Measurements from ENCODE around the gene LYRM9. TPM values are rescaled to one million over a fixed set of nuclear protein-coding genes. Genes with fewer than 3 reads are reported as not detected.
"Not testable (repeated sequence)": the region's sequence is repeated elsewhere in the genome, so short reads cannot be mapped to it uniquely, and the experiment has no call there.

Gene LYRM9
- polyA plus RNA-seq, 1 of the 3 experiments (the other 2 are of a cell fraction) = 4.6 TPM

DNA sequence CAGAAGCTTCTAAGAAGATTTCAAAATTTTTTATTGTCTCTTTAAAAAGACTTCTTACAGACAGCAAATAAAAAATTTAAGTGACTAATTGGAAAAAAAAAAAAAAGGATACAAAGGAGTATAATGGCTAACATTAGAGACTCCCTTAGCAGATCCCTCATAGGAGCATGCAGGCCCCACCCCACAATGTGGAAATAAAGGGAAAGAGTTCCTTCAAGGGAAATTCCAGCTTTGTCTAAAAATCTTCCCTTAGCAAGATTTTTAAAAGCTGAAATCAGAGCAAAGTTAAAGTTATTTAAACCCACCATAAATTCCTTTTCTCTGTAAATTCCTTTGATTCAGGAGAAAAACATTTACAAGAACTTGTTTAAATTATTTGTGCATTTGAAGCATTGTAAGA is 60.3 kb downstream of the LYRM9 start:
- no peaks in the 10 kb centered on the region for H3K9me3 ChIP-seq
- POLR2A ChIA-PET = no interaction called here
- H2AFZ ChIP-seq (ENCODE audit: low read depth) = no peak overlapping the region
- no peak for DNase-seq
- no peaks in the 10 kb centered on the region for H3K36me3 ChIP-seq (replicated peaks in 1 of 2; ENCODE audit: control insufficient read depth in 1 of 2, insufficient read depth in 2 of 2, low read length in 1 of 2)
- CTCF ChIA-PET = interaction anchor here (0.9 to 4.5 kb wide), 3 partner anchors 26 to 61 kb away, joined by 3 to 23 read pairs (median 13); no protein-coding TSS in a partner anchor
- no peaks in the 10 kb centered on the region for H3K4me1 ChIP-seq (ENCODE audit: control insufficient read depth in 1 of 2, insufficient read depth in 2 of 2, low read depth in 1 of 2, low read length in 1 of 2)
- no peaks in the 10 kb centered on the region for H3K79me2 ChIP-seq (ENCODE audit: insufficient read depth)
- TF ChIP-seq TCF12 (IDR thresholded peaks at IDR 0.05) (no peak), RAD21 (IDR thresholded peaks at IDR 0.05; ENCODE audit: low read length) (no peak), IRF3 (IDR thresholded peaks at IDR 0.05; ENCODE audit: low read depth, low read length) (no peak), GATA2 (CRISPR knock-in tag; IDR thresholded peaks at IDR 0.05) (no peak), EZH2phosphoT487 (IDR thresholded peaks at IDR 0.05; ENCODE audit: borderline replicate concordance, low read depth) (no peak), FOXM1 (IDR thresholded peaks at IDR 0.05; ENCODE audit: low read depth) (no peak), CHD2 (IDR thresholded peaks at IDR 0.05; ENCODE audit: low read length, partially characterized antibody) (no peak), USF2 (IDR thresholded peaks at IDR 0.05; ENCODE audit: borderline replicate concordance, low read depth, low read length) (no peak), POLR2AphosphoS5 (IDR thresholded peaks at IDR 0.05; ENCODE audit: low read depth, low read length) (no peak), SIN3A (IDR thresholded peaks at IDR 0.05; ENCODE audit: borderline replicate concordance, low read depth, low read length) (no peak), EP300 (IDR thresholded peaks at IDR 0.05; ENCODE audit: borderline replicate concordance in 1 of 2, low read depth in 1 of 2, low read length in 1 of 2) (no peak)
- TF ChIP-seq, protein P1, sequence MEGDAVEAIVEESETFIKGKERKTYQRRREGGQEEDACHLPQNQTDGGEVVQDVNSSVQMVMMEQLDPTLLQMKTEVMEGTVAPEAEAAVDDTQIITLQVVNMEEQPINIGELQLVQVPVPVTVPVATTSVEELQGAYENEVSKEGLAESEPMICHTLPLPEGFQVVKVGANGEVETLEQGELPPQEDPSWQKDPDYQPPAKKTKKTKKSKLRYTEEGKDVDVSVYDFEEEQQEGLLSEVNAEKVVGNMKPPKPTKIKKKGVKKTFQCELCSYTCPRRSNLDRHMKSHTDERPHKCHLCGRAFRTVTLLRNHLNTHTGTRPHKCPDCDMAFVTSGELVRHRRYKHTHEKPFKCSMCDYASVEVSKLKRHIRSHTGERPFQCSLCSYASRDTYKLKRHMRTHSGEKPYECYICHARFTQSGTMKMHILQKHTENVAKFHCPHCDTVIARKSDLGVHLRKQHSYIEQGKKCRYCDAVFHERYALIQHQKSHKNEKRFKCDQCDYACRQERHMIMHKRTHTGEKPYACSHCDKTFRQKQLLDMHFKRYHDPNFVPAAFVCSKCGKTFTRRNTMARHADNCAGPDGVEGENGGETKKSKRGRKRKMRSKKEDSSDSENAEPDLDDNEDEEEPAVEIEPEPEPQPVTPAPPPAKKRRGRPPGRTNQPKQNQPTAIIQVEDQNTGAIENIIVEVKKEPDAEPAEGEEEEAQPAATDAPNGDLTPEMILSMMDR (IDR thresholded peaks at IDR 0.05) = no peak
- TF ChIP-seq, protein P2, sequence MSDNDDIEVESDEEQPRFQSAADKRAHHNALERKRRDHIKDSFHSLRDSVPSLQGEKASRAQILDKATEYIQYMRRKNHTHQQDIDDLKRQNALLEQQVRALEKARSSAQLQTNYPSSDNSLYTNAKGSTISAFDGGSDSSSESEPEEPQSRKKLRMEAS (IDR thresholded peaks at IDR 0.05; ENCODE audit: low read depth) = no peak
- no peaks in the 10 kb centered on the region for H4K20me1 ChIP-seq (ENCODE audit: insufficient read depth)
- H3K27me3 ChIP-seq (ENCODE audit: insufficient read depth) = no peaks in the 10 kb centered on the region
- no peaks in the 10 kb centered on the region for H3F3A ChIP-seq (replicated peaks; ENCODE audit: insufficient read depth)
- no peak overlapping the region for H3K27ac ChIP-seq (ENCODE audit: low read depth in 2 of 2, low read length in 1 of 2)
- no peak overlapping the region for H3K9ac ChIP-seq
- H3K9me2 ChIP-seq = no peaks in the 10 kb centered on the region
- no peak overlapping the region for H3K4me3 ChIP-seq (ENCODE audit: low read depth in 2 of 2, low read length in 1 of 2)
- no peak overlapping the region for H3K4me2 ChIP-seq

DNA sequence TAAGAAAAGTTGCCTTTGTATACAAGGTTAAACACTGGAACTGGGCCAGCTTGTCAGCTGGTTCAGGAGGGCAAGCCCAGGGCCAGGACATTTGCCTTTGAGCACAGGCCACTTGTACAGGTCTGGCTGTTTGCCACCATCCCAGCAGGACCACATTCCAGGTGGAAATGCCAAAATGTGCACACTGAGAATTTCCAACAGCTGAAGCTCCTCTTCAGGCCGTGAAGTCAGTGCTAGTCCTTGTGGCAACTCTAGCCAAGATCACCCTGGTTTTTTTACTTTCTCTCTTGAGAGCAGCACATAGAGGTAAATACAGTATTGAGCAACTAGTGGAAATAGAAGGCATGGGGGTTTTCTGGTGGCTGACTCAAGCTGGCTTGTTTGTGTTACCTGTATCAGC is 63.3 kb downstream of the LYRM9 start:
- CTCF ChIA-PET = not testable (repeated sequence)

GRCh38 chr17:27829143-27829711 is 63.9 kb downstream of the LYRM9 start:
- no CpG with 5 or more reads among the region's 2 CpGs for WGBS (ENCODE audit: low lambda C conversion rate)
- H3F3A ChIP-seq (replicated peaks; ENCODE audit: insufficient read depth); H2AFZ ChIP-seq (ENCODE audit: low read depth); H3K36me3 ChIP-seq (replicated peaks in 1 of 2; ENCODE audit: control insufficient read depth in 1 of 2, insufficient read depth in 2 of 2, low read length in 1 of 2); H3K4me2 ChIP-seq; H3K4me1 ChIP-seq (ENCODE audit: control insufficient read depth in 1 of 2, insufficient read depth in 2 of 2, low read depth in 1 of 2, low read length in 1 of 2); H4K20me1 ChIP-seq (ENCODE audit: insufficient read depth); H3K9me3 ChIP-seq; H3K4me3 ChIP-seq (ENCODE audit: low read depth in 2 of 2, low read length in 1 of 2); H3K27ac ChIP-seq (ENCODE audit: low read depth in 2 of 2, low read length in 1 of 2); H3K27me3 ChIP-seq (ENCODE audit: insufficient read depth); H3K9ac ChIP-seq; POLR2A ChIA-PET; DNase-seq; H3K79me2 ChIP-seq (ENCODE audit: insufficient read depth); H3K9me2 ChIP-seq: not testable (repeated sequence)
- CTCF ChIA-PET = interaction anchor here (1.0 to 1.1 kb wide), 2 partner anchors 24 to 419 kb away, joined by 3 to 4 read pairs; no protein-coding TSS in a partner anchor

More for the DNA sequence above, 63.3 kb downstream of the LYRM9 start:
- H3K9me3 ChIP-seq; H3K36me3 ChIP-seq (replicated peaks in 1 of 2; ENCODE audit: control insufficient read depth in 1 of 2, insufficient read depth in 2 of 2, low read length in 1 of 2); H3F3A ChIP-seq (replicated peaks; ENCODE audit: insufficient read depth); H3K9ac ChIP-seq; H3K27ac ChIP-seq (ENCODE audit: low read depth in 2 of 2, low read length in 1 of 2); H3K4me1 ChIP-seq (ENCODE audit: control insufficient read depth in 1 of 2, insufficient read depth in 2 of 2, low read depth in 1 of 2, low read length in 1 of 2); H3K9me2 ChIP-seq; H2AFZ ChIP-seq (ENCODE audit: low read depth); H3K4me3 ChIP-seq (ENCODE audit: low read depth in 2 of 2, low read length in 1 of 2); H3K79me2 ChIP-seq (ENCODE audit: insufficient read depth); POLR2A ChIA-PET; H3K27me3 ChIP-seq (ENCODE audit: insufficient read depth); DNase-seq; H3K4me2 ChIP-seq; H4K20me1 ChIP-seq (ENCODE audit: insufficient read depth): not testable (repeated sequence)
- 20% methylated on average over 1 of the region's 1 CpG for WGBS (ENCODE audit: low lambda C conversion rate)

Data from SK-N-SH (cell line).